HepG2 (cell line): ENCODE data around the gene EIF4ENIF1. TPM values are rescaled to one million over a fixed set of nuclear protein-coding genes. Genes with fewer than 3 reads are reported as not detected.

Experiments used
- CBX5 ChIP-seq: sonication (generic); formaldehyde crosslinking; IDR thresholded peaks from 2 replicates; pipeline ENCODE4 v1.4.0; 2020; ENCODE audit warnings: missing genetic modification reagents, borderline replicate concordance
- CCAR2 ChIP-seq: fragments of 200-400 bp; formaldehyde crosslinking; optimal IDR thresholded peaks from 2 replicates; pipeline ENCODE3; 2018; ENCODE audit warnings: low read depth, mild to moderate bottlenecking, low read length, moderate library complexity
- CEBPZ ChIP-seq: IDR thresholded peaks from 2 replicates; pipeline ENCODE4 v1.6.1; 2012; ENCODE audit warnings: low read length, improper control_type of control experiment
- IKZF5 ChIP-seq: IDR thresholded peaks from 2 replicates; pipeline ENCODE4 v1.6.1; 2018; ENCODE audit warnings: missing genetic modification reagents, mild to moderate bottlenecking, missing compliant biosample characterization
- IRF1 ChIP-seq: sonication (generic); formaldehyde crosslinking; IDR thresholded peaks from 2 replicates; pipeline ENCODE4 v1.4.0; 2020; ENCODE audit warnings: low read depth, mild to moderate bottlenecking, missing genetic modification reagents
- MBNL3 ChIP-seq: fragments of 250-450 bp; sonication (Bioruptor Pico); conservative IDR thresholded peaks from 2 replicates; pipeline ENCODE4 v1.8.0; 2022; ENCODE audit warnings: mild to moderate bottlenecking, inconsistent platforms
- MLLT10 ChIP-seq: sonication (generic); formaldehyde crosslinking; IDR thresholded peaks from 2 replicates; pipeline ENCODE4 v1.4.0; 2020; ENCODE audit warnings: missing genetic modification reagents
- SMARCC2 ChIP-seq: fragments of 450-650 bp; IDR thresholded peaks from 2 replicates; pipeline ENCODE4 v1.6.1; 2017; ENCODE audit warnings: antibody characterized with exemption, mild to moderate bottlenecking
- SRSF1 ChIP-seq: fragments of 200-400 bp; formaldehyde crosslinking; optimal IDR thresholded peaks from 2 replicates; pipeline ENCODE3; 2017; ENCODE audit warnings: mild to moderate bottlenecking, low read depth, low read length, moderate library complexity
- UBTF ChIP-seq: sonication (generic); formaldehyde crosslinking; IDR thresholded peaks from 2 replicates; pipeline ENCODE4 v1.4.0; 2020; ENCODE audit warnings: mild to moderate bottlenecking, missing genetic modification reagents
- XBP1 ChIP-seq: sonication (generic); formaldehyde crosslinking; IDR thresholded peaks from 2 replicates; pipeline ENCODE4 v1.5.0; 2020; ENCODE audit warnings: missing genetic modification reagents
- ZFY ChIP-seq: sonication (generic); formaldehyde crosslinking; IDR thresholded peaks from 2 replicates; pipeline ENCODE4 v1.4.0; 2020; ENCODE audit warnings: missing genetic modification reagents
- ZNF512B ChIP-seq: sonication (generic); formaldehyde crosslinking; IDR thresholded peaks from 2 replicates; pipeline ENCODE4 v1.5.1; 2020; ENCODE audit warnings: missing genetic modification reagents, mild to moderate bottlenecking, borderline replicate concordance
- polyA plus RNA-seq, 8 experiments: library from polyadenylated mRNA; depleted of rRNA in 3 of 8; stranded (reverse) in 7 of 8; unstranded in 1 of 8; fragments of >200 nt; fragmentation: Illumina TruSeq in 4 of 8; extraction: Trizol in 4 of 8; gene quantifications; 2 replicates each; pipeline versions ENCODE4 v1.2.1 to v1.2.3, GENCODE V29; 2011 to 2016; ENCODE audit warnings: low read depth in 4 of 8, missing spikeins in 1 of 8, mixed read lengths in 1 of 8; ENCODE audit not compliant: insufficient read depth in 1 of 8
- total RNA-seq, 5 experiments: library from RNA; depleted of rRNA; stranded (reverse); fragments of >200 nt; fragmentation: Illumina TruSeq; extraction: Trizol; gene quantifications; 2 replicates each; pipeline ENCODE4 v1.2.3, GENCODE V29; 2016; ENCODE audit warnings: low read depth in 1 of 5
- TF ChIP-seq, protein P1 (sequence below): sonication (generic); formaldehyde crosslinking; conservative IDR thresholded peaks from 2 replicates; pipeline ENCODE4 v1.4.0; 2020; ENCODE audit warnings: missing genetic modification reagents

The EIF4ENIF1 gene
- total and polyA plus RNA-seq, 2 of the 13 experiments (the other 11 are each of a cell fraction or from before 2014, with no cell fraction given), result 11.9 to 12.3 TPM

GRCh38 chr22:31399211-31400022 is 90.2 kb downstream of the EIF4ENIF1 start, which contains the start of gene DRG1 (continued):
- TF ChIP-seq ZFY (CRISPR knock-in tag) (peak; percentile 99), CEBPZ (no peak), CCAR2 (no peak), ZNF512B (CRISPR knock-in tag) (no peak), XBP1 (peak; percentile 89; the same call in 1 of the 2 replicates), UBTF (CRISPR knock-in tag) (peak; percentile 84), IKZF5 (CRISPR knock-in tag) (peak; percentile 89; the same call in 1 of the 2 replicates), SRSF1 (no peak), CBX5 (no peak; the same call in 1 of the 2 replicates), MBNL3 (no peak), MLLT10 (CRISPR knock-in tag) (no peak), SMARCC2 (no peak), IRF1 (CRISPR knock-in tag) (no peak)
- TF ChIP-seq, protein P1, sequence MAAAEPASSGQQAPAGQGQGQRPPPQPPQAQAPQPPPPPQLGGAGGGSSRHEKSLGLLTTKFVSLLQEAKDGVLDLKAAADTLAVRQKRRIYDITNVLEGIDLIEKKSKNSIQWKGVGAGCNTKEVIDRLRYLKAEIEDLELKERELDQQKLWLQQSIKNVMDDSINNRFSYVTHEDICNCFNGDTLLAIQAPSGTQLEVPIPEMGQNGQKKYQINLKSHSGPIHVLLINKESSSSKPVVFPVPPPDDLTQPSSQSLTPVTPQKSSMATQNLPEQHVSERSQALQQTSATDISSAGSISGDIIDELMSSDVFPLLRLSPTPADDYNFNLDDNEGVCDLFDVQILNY, result no peak; the same call in 1 of the 2 replicates
